ENCODE results near the gene TRIM24.

TRIM24 gene

DNA sequence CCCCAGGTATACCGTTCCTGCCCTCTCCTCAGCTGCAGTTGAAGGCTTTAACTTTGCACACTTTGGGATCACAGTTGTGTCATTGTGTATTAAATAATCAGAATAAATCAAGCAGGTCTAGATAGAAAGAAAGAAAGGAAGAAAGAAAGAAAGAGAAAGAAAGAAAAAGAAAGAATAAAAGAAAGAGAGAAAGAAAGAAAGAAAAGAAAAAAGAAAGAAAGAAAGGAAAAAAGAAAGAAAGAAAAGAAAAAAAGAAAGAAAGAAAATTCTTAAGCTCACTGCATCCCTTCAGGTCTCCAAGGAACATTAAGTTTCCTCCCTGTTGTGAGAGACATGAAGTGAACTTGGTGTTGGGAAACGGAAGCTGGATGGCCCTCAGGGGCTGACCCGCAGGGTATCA lies 17.2 kb upstream of the TRIM24 start:
- CTCF ChIA-PET = interaction anchor here (1.4 kb wide), 1 partner anchor 296 kb away, joined by 3 read pairs; no protein-coding TSS in a partner anchor
- DNase-seq (ENCODE audit: low read depth, low spot score) = no peak
- POLR2A ChIA-PET = no interaction called here
- TF ChIP-seq, protein P1, sequence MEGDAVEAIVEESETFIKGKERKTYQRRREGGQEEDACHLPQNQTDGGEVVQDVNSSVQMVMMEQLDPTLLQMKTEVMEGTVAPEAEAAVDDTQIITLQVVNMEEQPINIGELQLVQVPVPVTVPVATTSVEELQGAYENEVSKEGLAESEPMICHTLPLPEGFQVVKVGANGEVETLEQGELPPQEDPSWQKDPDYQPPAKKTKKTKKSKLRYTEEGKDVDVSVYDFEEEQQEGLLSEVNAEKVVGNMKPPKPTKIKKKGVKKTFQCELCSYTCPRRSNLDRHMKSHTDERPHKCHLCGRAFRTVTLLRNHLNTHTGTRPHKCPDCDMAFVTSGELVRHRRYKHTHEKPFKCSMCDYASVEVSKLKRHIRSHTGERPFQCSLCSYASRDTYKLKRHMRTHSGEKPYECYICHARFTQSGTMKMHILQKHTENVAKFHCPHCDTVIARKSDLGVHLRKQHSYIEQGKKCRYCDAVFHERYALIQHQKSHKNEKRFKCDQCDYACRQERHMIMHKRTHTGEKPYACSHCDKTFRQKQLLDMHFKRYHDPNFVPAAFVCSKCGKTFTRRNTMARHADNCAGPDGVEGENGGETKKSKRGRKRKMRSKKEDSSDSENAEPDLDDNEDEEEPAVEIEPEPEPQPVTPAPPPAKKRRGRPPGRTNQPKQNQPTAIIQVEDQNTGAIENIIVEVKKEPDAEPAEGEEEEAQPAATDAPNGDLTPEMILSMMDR (IDR thresholded peaks at IDR 0.05; ENCODE audit: insufficient read depth, low read length, missing control alignments) = no peak
- no peak overlapping the region for H3K4me3 ChIP-seq (ENCODE audit: low read depth, low read length)

DNA sequence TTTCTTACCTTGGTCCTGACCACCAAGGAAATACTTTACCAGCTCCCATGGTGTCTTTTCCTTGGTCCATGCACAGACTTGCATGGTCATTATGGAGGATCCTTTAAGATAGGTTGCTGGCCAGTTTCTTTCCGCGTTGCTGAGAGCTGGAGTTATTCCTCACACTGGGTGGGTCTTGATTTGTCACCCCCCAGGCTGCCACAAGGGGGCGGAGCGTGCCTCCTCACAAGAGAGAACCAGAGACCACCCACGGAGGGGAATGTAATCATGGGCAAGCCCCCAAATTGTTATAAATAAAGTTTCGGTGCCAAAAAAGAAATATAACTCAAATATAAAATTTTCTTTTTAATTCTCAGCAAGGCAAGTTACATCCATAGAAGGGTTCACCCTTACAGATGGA lies 10.5 kb upstream of the TRIM24 start:
- no peak for DNase-seq (ENCODE audit: low read depth, low spot score)
- TF ChIP-seq, protein P1 (IDR thresholded peaks at IDR 0.05; ENCODE audit: insufficient read depth, low read length, missing control alignments) = no peak
- POLR2A ChIA-PET = no interaction called here
- no peak overlapping the region for H3K4me3 ChIP-seq (ENCODE audit: low read depth, low read length)
- CTCF ChIA-PET = no interaction called here

DNA sequence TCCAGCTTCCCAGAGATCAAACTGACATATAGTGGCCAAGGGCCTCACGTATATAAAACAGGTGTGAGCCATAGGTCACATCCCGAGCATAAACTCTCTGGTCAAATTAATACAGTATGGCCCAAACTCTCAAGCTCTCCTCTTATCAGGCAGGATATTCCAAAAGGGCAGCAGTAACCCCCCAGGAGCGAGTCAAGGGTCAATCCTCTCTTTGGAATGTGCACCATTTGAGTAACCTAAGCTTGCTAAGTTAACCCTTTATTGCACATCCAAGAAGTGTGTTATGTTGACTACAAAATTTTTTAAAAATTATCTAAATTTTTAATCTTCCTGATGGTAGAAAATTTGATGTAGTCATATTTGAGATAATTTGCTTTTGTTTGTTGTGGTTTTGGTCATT lies 4.5 kb upstream of the TRIM24 start:
- DNase-seq (ENCODE audit: low read depth, low spot score) = no peak
- POLR2A ChIA-PET = no interaction called here
- CTCF ChIA-PET = no interaction called here
- TF ChIP-seq, protein P1 (IDR thresholded peaks at IDR 0.05; ENCODE audit: insufficient read depth, low read length, missing control alignments) = no peak
- H3K4me3 ChIP-seq (ENCODE audit: low read depth, low read length) = no peak overlapping the region

DNA sequence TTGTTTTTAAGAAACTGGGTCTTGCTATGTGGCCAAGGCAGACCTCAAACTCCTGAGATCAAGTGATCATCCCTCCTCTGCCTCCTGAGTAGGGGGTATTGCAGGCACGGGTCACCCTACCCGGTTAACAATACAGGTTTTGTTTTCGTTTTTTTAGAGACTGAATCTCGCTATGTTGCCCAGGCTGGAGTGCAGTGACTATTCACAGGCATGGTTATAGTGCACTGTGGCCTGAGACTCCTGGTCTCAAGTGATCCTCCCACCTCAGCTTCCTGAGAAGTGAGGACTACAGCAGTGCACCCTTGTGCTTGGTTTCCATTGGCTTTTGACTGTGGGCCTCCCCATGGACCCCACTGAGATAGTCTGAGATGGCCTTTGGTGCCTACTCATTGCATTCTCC lies 3.8 kb upstream of the TRIM24 start:
- TF ChIP-seq, protein P1 (IDR thresholded peaks at IDR 0.05; ENCODE audit: insufficient read depth, low read length, missing control alignments) = no peak
- H3K4me3 ChIP-seq (ENCODE audit: low read depth, low read length) = no peak overlapping the region
- CTCF ChIA-PET = no interaction called here
- DNase-seq (ENCODE audit: low read depth, low spot score) = no peak
- POLR2A ChIA-PET = no interaction called here

DNA sequence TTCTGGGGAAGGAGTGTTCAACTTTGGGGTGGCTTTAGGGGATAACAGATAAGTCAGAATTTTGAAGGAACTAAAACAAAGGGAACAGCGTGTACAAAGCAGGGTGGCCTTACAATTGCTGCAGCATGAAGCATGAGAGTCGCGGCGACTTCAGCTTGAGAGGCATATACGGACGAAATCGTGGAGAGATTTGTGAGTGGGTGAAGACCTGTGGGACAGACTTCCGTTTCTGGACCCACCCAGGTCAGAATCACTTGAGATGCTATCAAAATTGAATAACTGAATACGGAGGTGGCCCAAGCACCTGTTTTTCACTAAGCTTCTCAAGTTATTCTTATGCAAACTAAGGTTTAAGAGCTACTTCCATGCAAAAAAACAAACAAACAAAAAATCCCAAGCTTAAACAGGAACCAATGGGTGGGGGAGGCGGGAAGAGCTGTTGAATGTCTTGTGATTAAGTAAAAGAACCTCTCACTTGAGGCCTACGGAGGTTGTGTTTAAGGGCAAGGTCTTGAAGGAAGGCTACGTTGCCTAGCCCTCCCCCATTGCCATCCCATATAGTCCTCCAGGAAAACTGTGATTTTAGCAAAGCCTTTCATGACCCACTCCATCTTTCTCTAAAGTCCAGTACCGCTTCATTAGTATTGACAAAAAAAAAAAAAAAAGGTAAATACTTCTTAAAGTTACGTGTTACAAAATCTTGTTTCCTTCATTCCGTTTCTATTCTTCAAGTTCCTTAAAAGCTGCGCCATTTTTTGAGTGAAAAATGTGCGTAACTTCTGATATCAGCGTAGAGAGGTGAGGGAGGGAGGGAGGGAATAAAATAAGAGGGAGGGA lies 1.3 kb upstream of the TRIM24 start:
- CTCF ChIA-PET = interaction anchor here (0.5 kb wide), 1 partner anchor 542 kb away, joined by 3 read pairs; no protein-coding TSS in a partner anchor
- TF ChIP-seq, protein P1 (IDR thresholded peaks at IDR 0.05; ENCODE audit: insufficient read depth, low read length, missing control alignments) = no peak
- DNase-seq (ENCODE audit: low read depth, low spot score) = no peak
- no peak overlapping the region for H3K4me3 ChIP-seq (ENCODE audit: low read depth, low read length)
- POLR2A ChIA-PET = no interaction called here

DNA sequence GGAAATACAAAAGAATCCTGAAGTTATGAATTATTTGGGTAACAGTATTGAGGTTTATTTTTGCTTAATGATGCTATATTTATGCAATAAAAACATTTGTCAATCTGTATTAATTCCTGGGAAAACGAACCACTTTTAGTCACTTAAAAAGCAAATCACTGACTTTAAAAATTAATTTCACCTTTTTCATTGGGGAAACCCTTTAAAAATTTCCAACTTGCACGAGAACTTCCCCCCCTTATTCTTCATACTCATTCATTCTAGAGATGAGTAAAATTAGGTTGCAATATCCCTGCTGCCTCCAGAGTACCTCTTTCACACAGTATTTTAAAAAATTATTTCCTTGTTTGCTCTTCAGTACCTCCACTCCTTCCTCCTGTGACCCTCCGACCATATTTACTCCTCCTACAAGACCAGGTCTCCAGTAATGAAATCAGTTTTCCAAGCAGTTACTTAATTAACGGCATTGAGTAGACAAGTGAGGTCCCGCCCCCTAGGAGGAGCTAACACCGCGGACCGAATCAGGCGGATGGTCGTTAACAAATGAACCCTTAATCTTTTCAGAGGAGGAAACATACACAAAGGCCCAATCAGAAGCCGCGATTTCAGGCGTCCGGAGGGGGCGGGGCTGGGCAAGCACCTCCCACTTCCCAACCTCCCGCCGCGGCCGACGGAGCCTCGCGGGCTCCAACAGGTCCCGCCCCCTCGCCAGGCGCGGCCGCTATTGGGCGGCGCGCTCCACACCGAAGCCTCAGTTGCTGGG lies 465 bp upstream of the TRIM24 start:
- CTCF ChIA-PET = no interaction called here
- DNase-seq (ENCODE audit: low read depth, low spot score) = peak; percentile 87
- TF ChIP-seq, protein P1 (IDR thresholded peaks at IDR 0.05; ENCODE audit: insufficient read depth, low read length, missing control alignments) = peak; percentile 7
- POLR2A ChIA-PET = interaction anchor here (1.0 kb wide), 1 partner anchor 19 kb away, joined by 3 read pairs; no protein-coding TSS in a partner anchor
- peak overlapping the region; percentile 65 for H3K4me3 ChIP-seq (ENCODE audit: low read depth, low read length)
